HUES64 (cell line): ENCODE results near the gene MYRFL.
"Not testable (repeated sequence)": the region's sequence is repeated elsewhere in the genome, so short reads cannot be mapped to it uniquely, and the experiment has no call there.

ENCODE experiments used
- H3K27ac ChIP-seq: 2 replicates; pipeline ENCODE4 v1.7.0; 2013; ENCODE audit warnings: low read depth, low read length, inconsistent platforms
- H3K27me3 ChIP-seq: 2 replicates; pipeline ENCODE4 v1.6.1; 2013; ENCODE audit warnings: mild to moderate bottlenecking, low read length; ENCODE audit not compliant: insufficient read depth
- H3K36me3 ChIP-seq: 2 replicates; pipeline ENCODE4 v1.6.1; 2013; ENCODE audit warnings: mild to moderate bottlenecking, low read length; ENCODE audit not compliant: insufficient read depth
- H3K4me1 ChIP-seq: 2 replicates; pipeline ENCODE4 v1.6.1; 2013; ENCODE audit warnings: mild to moderate bottlenecking, low read length, moderate library complexity; ENCODE audit not compliant: insufficient read depth
- H3K4me3 ChIP-seq: 2 replicates; pipeline ENCODE4 v1.5.1; 2013; ENCODE audit warnings: mild to moderate bottlenecking, low read length, moderate library complexity
- H3K9ac ChIP-seq: 2 replicates; pipeline ENCODE4 v1.6.1; 2013; ENCODE audit warnings: mild to moderate bottlenecking, low read depth, low read length
- H3K9me3 ChIP-seq: 2 replicates; pipeline ENCODE4 v1.6.1; 2013; ENCODE audit warnings: low read depth, low read length; ENCODE audit not compliant: insufficient read depth
- WGBS: fragments of 150-250, 120-280 bp; methylation state at CpG from one replicate; pipeline ENCODE4 v1.1.7; 2013; ENCODE audit warnings: missing lambda C conversion rate; 5-methylcytosine and 5-hydroxymethylcytosine counted together

Gene MYRFL

GRCh38 chr12:69843608-69844007 lies 18.6 kb downstream of the MYRFL start:
- H3K9me3 ChIP-seq = no peaks in the 10 kb centered on the region
- H3K27ac ChIP-seq = no peak overlapping the region
- WGBS = 92% methylated on average over 2 of the region's 2 CpGs
- no peaks in the 10 kb centered on the region for H3K27me3 ChIP-seq
- H3K36me3 ChIP-seq = no peaks in the 10 kb centered on the region
- no peaks in the 10 kb centered on the region for H3K4me1 ChIP-seq
- no peak overlapping the region for H3K9ac ChIP-seq
- no peak overlapping the region for H3K4me3 ChIP-seq

- H3K4me1 ChIP-seq = no peaks in the 10 kb centered on the region
- H3K9me3 ChIP-seq = no peaks in the 10 kb centered on the region
- H3K36me3 ChIP-seq = no peaks in the 10 kb centered on the region
- no peaks in the 10 kb centered on the region for H3K27me3 ChIP-seq
- WGBS = 94% methylated on average over 7 of the region's 7 CpGs
- no peak overlapping the region for H3K9ac ChIP-seq
- no peak overlapping the region for H3K27ac ChIP-seq
- no peak overlapping the region for H3K4me3 ChIP-seq
These were observed 19.4 kb downstream of the MYRFL start for GRCh38 chr12:69844416-69844815.

DNA sequence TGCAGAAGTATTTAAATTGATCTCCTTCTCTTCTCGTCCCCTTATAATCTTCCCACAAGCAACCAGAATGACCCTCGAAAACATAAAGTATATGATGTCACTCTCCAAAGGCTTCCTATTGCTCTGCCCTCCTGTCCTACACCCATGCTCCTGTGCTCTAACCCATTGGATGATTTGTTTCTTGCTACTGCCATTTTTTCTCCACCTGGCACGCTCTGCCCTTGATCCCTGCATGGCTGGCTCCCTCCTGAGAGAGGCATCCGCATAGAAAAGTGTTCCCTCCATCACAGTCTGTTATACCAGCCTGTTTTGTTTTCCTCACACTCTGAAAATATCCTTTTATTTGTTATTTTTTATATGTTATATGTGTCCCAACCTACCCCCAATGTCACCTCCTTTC lies 19.8 kb downstream of the MYRFL start:
- Histone ChIP-seq H3K4me1 (no peaks in the 10 kb centered on the region), H3K9ac (no peak overlapping the region), H3K27ac (no peak overlapping the region), H3K4me3 (no peak overlapping the region), H3K36me3 (no peaks in the 10 kb centered on the region), H3K27me3 (no peaks in the 10 kb centered on the region), H3K9me3 (no peaks in the 10 kb centered on the region)
- WGBS = 87% methylated on average over 4 of the region's 4 CpGs

DNA sequence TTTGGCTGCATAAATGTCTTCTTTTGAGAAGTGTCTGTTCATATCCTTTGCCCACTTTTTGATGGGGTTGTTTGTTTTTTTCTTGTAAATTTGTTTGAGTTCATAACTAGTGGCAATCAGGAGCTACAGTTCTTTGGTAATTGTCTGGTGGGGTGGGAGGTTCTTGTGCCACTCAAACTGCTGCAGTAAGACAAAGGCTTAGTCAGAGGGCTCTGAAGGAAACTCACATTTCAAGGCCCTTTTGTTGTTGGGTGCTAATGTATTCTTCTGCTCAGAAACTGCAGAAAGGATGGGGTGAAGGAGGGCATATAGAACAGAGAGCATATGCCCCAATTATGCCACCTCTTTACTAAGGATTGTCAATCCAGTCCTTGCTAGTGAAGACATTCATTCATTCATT lies 21.9 kb downstream of the MYRFL start:
- H3K27ac ChIP-seq = no peak overlapping the region
- no peaks in the 10 kb centered on the region for H3K27me3 ChIP-seq
- no peak overlapping the region for H3K9ac ChIP-seq
- H3K9me3 ChIP-seq = 0 out of 2 replicates have a peak, but pooled peaks cover 8% of the 10 kb centered on the region
- H3K4me3 ChIP-seq = no peak overlapping the region
- no peaks in the 10 kb centered on the region for H3K36me3 ChIP-seq
- no peaks in the 10 kb centered on the region for H3K4me1 ChIP-seq

- Histone ChIP-seq H3K9me3 (peaks cover 31% of the 10 kb centered on the region), H3K4me1 (no peaks in the 10 kb centered on the region), H3K4me3 (no peak overlapping the region), H3K9ac (no peak overlapping the region), H3K36me3 (no peaks in the 10 kb centered on the region), H3K27me3 (no peaks in the 10 kb centered on the region), H3K27ac (no peak overlapping the region)
- WGBS = 95% methylated on average over 2 of the region's 2 CpGs
These were observed 26.9 kb downstream of the MYRFL start for GRCh38 chr12:69851976-69852375.

- H3K36me3 ChIP-seq, H3K27me3 ChIP-seq, H3K9ac ChIP-seq, H3K4me1 ChIP-seq, H3K4me3 ChIP-seq, H3K27ac ChIP-seq: not testable (repeated sequence)
- H3K9me3 ChIP-seq = peaks cover 31% of the 10 kb centered on the region
- 97% methylated on average over 61 of the region's 61 CpGs for WGBS
These were observed 28.3 kb downstream of the MYRFL start for GRCh38 chr12:69853176-69853961.

DNA sequence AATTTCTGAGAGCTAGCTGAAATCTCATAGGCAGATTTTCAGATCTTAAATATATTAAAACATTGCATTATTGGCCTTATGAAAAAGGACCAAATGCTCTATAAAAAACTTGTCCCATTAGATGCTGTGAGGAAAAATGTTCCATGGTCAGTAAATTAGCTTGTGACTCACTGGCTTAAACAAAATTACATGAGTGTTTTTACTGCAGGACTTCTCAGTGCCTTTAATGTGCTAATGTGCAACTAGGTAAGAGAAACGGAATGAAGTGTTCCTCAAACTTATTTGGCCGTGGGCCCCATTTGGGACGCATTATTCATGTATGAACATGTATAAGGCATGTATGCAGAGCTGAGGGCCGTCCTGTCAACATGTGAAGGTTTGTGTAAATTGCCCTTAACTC lies 41.7 kb downstream of the MYRFL start:
- 94% methylated on average over 4 of the region's 4 CpGs for WGBS
- H3K4me1 ChIP-seq = no peaks in the 10 kb centered on the region
- H3K9me3 ChIP-seq = no peaks in the 10 kb centered on the region
- H3K9ac ChIP-seq = no peak overlapping the region
- no peaks in the 10 kb centered on the region for H3K27me3 ChIP-seq
- no peak overlapping the region for H3K4me3 ChIP-seq
- no peaks in the 10 kb centered on the region for H3K36me3 ChIP-seq
- H3K27ac ChIP-seq = no peak overlapping the region

GRCh38 chr12:69868695-69869094 lies 43.7 kb downstream of the MYRFL start:
- Histone ChIP-seq H3K36me3 (no peaks in the 10 kb centered on the region), H3K9ac (no peak overlapping the region), H3K4me3 (no peak overlapping the region), H3K27ac (no peak overlapping the region), H3K4me1 (no peaks in the 10 kb centered on the region), H3K27me3 (no peaks in the 10 kb centered on the region), H3K9me3 (no peaks in the 10 kb centered on the region)
- WGBS = 91% methylated on average over 8 of the region's 9 CpGs

DNA sequence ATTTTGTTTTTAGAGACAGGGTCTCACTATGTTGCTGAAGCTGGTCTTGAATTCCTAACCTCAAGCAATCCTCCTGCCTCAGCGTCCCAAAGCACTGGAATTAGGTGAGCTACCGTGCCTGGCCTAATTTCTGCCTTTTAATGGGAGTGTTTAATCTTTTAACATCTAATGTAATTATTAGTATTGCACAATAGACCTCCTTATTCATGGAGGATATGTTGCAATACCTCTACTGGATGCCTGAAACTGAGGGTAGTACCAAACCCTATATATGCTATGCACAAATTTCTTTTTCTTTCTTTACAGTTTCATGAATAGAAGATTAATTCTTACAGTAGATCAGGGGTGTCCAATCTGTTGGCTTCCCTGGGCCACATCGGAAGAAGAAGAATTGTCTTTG lies 47.8 kb downstream of the MYRFL start:
- Histone ChIP-seq H3K9ac (no peak overlapping the region), H3K27ac (no peak overlapping the region), H3K4me1 (no peaks in the 10 kb centered on the region; the same call in 1 of the 2 replicates), H3K4me3 (no peak overlapping the region), H3K9me3 (no peaks in the 10 kb centered on the region), H3K36me3 (no peaks in the 10 kb centered on the region), H3K27me3 (no peaks in the 10 kb centered on the region)
- 45% methylated on average over 2 of the region's 3 CpGs for WGBS

DNA sequence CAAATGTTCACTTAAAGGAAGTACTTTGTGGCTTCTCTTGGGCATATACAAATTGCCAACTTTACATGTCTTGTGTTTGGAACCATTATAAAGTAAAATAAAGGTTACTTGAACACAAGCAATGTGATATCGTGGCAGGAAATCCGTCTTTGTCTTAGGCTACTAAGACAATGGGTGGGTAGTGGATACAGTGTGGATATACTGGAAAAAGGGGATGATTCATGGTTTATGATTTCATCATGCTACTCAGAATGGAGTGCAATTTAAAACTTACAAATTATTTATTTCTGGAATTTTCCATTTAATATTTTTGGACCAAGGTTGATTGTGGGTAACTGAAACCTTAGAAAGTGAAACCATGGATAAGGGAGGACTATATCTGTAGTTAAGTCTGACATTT lies 48.4 kb downstream of the MYRFL start:
- no peak overlapping the region for H3K27ac ChIP-seq

DNA sequence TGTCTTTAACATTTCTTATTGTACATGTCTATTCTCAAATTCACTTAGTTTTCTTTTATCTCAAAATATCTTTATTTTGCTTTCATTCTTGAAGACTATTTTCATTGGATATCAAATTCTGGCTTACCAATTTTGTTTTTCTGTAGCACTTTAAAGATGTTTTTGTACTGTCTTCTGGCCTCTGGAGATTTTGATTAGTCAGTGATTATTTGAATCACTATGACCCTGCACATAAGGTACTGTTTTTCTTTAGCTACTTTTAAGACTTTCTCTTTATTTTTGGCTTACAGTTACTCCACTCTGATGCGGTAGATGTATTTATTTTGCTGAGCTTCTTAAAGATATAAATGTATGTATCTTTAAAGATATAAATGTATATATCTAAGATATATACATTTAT lies 49.6 kb downstream of the MYRFL start:
- H3K9me3 ChIP-seq = no peaks in the 10 kb centered on the region
- H3K9ac ChIP-seq = no peak overlapping the region
- WGBS = no CpG with 5 or more reads among the region's 1 CpG
- no peaks in the 10 kb centered on the region for H3K27me3 ChIP-seq
- H3K4me1 ChIP-seq = peaks cover 2% of the 10 kb centered on the region; the same call in 1 of the 2 replicates
- no peaks in the 10 kb centered on the region for H3K36me3 ChIP-seq
- H3K4me3 ChIP-seq = no peak overlapping the region
- no peak overlapping the region for H3K27ac ChIP-seq

More for the DNA sequence above, 48.4 kb downstream of the MYRFL start:
- H3K27me3 ChIP-seq = no peaks in the 10 kb centered on the region
- H3K4me1 ChIP-seq = no peaks in the 10 kb centered on the region; the same call in 1 of the 2 replicates
- H3K9ac ChIP-seq = no peak overlapping the region
- H3K9me3 ChIP-seq = no peaks in the 10 kb centered on the region
- 97% methylated on average over 2 of the region's 2 CpGs for WGBS
- no peak overlapping the region for H3K4me3 ChIP-seq
- H3K36me3 ChIP-seq = no peaks in the 10 kb centered on the region
